ENCODE results near the gene TAP1. TPM values are rescaled to one million over a fixed set of nuclear protein-coding genes. Genes with fewer than 3 reads are reported as not detected.

Gene TAP1
- total and polyA plus RNA-seq, 12 donors, result 19.7 to 77.9 (median 50.8) TPM

DNA sequence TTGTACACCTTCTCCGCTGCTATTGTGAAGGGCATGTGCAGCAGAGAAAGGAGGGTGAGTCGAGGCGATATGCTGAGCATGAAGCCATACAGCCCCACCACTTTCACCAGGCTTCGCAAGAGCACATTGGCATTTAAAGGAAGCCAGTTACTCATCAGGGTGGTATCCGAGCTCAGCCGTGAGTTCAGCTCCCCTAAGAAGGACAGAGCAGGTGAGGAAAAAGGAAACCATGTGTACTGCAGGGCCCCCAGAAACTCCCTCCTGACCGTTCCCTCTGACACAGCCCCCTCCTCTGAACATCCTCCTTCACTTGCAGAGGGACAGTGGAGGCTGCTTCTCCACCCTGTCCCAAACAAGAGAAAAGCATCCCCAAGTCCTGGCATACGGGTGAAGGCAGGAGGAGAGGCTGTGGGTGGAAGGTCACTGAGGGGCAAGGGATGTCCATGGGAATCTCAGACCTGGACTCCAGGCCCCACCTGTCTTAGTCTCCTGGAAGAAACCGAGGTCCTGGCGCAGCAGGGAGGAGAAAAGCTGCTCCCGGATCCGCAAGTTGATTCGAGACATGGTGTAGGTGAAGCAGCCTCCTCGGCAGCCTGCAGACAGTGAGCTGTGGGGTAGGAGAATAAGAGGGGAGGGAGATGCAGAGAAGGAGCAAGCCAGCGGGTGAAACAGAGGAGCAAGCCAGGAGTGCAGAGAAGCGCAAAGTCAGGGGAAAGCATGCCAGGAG, 18.2 kb downstream of the TAP1 start:
- H3K4me3 ChIP-seq, result no peak overlapping the region
- no peaks in the 10 kb centered on the region for H3K27me3 ChIP-seq
- H3K27ac ChIP-seq, result no peak overlapping the region
- no peak for TF ChIP-seq POLR2A (IDR thresholded peaks at IDR 0.05)
- TF ChIP-seq, protein P1, sequence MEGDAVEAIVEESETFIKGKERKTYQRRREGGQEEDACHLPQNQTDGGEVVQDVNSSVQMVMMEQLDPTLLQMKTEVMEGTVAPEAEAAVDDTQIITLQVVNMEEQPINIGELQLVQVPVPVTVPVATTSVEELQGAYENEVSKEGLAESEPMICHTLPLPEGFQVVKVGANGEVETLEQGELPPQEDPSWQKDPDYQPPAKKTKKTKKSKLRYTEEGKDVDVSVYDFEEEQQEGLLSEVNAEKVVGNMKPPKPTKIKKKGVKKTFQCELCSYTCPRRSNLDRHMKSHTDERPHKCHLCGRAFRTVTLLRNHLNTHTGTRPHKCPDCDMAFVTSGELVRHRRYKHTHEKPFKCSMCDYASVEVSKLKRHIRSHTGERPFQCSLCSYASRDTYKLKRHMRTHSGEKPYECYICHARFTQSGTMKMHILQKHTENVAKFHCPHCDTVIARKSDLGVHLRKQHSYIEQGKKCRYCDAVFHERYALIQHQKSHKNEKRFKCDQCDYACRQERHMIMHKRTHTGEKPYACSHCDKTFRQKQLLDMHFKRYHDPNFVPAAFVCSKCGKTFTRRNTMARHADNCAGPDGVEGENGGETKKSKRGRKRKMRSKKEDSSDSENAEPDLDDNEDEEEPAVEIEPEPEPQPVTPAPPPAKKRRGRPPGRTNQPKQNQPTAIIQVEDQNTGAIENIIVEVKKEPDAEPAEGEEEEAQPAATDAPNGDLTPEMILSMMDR (IDR thresholded peaks at IDR 0.05), result no peak
- peaks cover 0 to 26% of the 10 kb centered on the region in 2 donors for H3K36me3 ChIP-seq (replicated peaks in 1 of 2)
- 90 to 96% (median 94%) methylated on average over 12 to 16 of the region's 16 CpGs for whole genome bisulfite sequencing, 4 donors
- DNase-seq, result no peak
- intact Hi-C loops (cut with DNase I), result loop anchor here (5.0 kb wide), 1 partner anchor 37 kb away; no protein-coding TSS in a partner anchor
- peaks cover 11 to 14% of the 10 kb centered on the region in 2 donors for H3K4me1 ChIP-seq (replicated peaks in 1 of 2)
- no peaks in the 10 kb centered on the region for H3K9me3 ChIP-seq (replicated peaks in 1 of 3)

DNA sequence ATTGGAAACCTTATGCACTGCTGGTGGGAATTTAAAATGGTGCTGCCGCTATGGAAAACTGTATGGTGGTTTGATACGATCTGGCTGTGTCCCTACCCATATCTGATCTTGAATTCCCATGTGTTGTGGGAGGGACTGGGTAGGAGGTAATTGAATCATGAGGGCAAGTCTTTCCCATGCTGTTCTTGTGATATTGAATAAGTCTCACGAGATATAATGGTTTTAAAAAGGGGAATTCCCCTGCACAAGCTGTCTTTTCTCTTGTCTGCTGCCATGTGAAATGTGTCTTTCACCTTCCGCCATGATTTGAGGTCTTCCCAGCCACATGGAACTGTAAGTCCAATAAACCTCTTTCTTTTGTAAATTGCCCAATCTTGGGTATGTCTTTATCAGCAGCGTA, 19.8 kb downstream of the TAP1 start:
- H3K27me3 ChIP-seq, result no peaks in the 10 kb centered on the region
- intact Hi-C loops (cut with DNase I), result no loop called here
- no peak for DNase-seq
- H3K4me1 ChIP-seq (replicated peaks in 1 of 2), result peaks cover 8 to 11% of the 10 kb centered on the region in 2 donors
- TF ChIP-seq, protein P1 (IDR thresholded peaks at IDR 0.05), result no peak
- TF ChIP-seq POLR2A (IDR thresholded peaks at IDR 0.05), result no peak
- no peak overlapping the region for H3K27ac ChIP-seq
- H3K9me3 ChIP-seq (replicated peaks in 1 of 3), result no peaks in the 10 kb centered on the region
- 89 to 94% (median 92%) methylated on average over 5 of the region's 5 CpGs for WGBS, 4 donors
- peaks cover 0 to 39% of the 10 kb centered on the region in 2 donors for H3K36me3 ChIP-seq (replicated peaks in 1 of 2)
- no peak overlapping the region for H3K4me3 ChIP-seq

DNA sequence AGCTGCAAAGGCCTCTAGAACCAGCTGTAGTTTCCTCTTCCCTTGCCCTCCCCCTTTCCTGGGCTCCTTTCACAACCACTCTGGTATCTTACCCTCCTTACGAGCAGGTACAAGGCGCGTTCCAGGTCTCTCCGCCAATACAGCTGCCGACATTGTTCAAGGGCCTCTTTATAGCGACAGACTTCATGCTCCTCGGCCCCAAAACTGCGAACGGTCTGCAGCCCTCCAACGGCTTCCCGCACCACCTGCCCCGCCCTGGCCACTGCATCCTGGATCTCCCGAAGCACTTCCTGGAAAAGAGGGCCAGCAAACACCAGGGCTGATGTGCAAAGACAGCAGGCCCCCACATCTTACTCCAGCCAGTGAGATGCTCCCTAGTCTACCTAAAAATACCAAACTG, 21.0 kb downstream of the TAP1 start:
- 85 to 98% (median 91%) methylated on average over 13 of the region's 13 CpGs for WGBS, 4 donors
- intact Hi-C loops (cut with DNase I), result no loop called here
- H3K36me3 ChIP-seq (replicated peaks in 1 of 2), result peaks cover 0 to 40% of the 10 kb centered on the region in 2 donors

DNA sequence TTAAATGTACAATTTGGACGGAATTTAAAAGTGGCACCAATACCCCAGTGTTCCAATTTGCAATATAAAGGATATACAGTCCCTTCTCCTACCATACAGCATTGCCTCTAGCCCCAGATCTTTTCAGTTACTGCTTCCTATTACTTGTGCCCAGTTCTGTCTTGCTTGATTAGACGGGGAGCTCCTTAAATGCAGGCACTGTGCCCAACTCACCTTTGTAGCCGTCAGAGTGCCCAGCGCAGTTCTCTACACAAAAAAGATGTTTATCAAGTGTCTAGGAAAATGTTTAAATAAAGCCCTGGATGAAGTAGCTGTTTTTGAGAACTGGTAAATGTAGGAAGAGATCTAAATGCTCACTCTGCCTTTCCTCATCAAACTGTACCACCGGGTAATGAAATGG, 22.6 kb downstream of the TAP1 start:
- intact Hi-C loops (cut with DNase I), result no loop called here
- Histone ChIP-seq H3K36me3 (replicated peaks in 1 of 2) (peaks cover 0 to 40% of the 10 kb centered on the region in 2 donors), H3K27ac (no peak overlapping the region), H3K4me3 (no peak overlapping the region), H3K4me1 (replicated peaks in 1 of 2) (no peaks in the 10 kb centered on the region), H3K9me3 (replicated peaks in 1 of 3) (no peaks in the 10 kb centered on the region), H3K27me3 (no peaks in the 10 kb centered on the region)
- TF ChIP-seq, protein P1 (IDR thresholded peaks at IDR 0.05), result no peak
- no peak for TF ChIP-seq POLR2A (IDR thresholded peaks at IDR 0.05)
- no peak for DNase-seq
- WGBS, 4 donors, result 77 to 97% (median 93%) methylated on average over 5 of the region's 5 CpGs

More for the DNA sequence above, 21.0 kb downstream of the TAP1 start:
- H3K27ac ChIP-seq, result no peak overlapping the region
- H3K4me1 ChIP-seq (replicated peaks in 1 of 2), result peaks cover 3 to 6% of the 10 kb centered on the region in 2 donors
- no peaks in the 10 kb centered on the region for H3K27me3 ChIP-seq
- DNase-seq, result no peak
- no peak overlapping the region for H3K4me3 ChIP-seq
- TF ChIP-seq POLR2A (IDR thresholded peaks at IDR 0.05), result no peak
- TF ChIP-seq, protein P1 (IDR thresholded peaks at IDR 0.05), result no peak
- no peaks in the 10 kb centered on the region for H3K9me3 ChIP-seq (replicated peaks in 1 of 3)
